NCI-H1105 (cell line): ENCODE results near the gene PLN.

Source experiments
- DNase-seq: peaks from one replicate; lab custom pipeline; 2025; lab: John Stamatoyannopoulos, UW

PLN gene

DNA sequence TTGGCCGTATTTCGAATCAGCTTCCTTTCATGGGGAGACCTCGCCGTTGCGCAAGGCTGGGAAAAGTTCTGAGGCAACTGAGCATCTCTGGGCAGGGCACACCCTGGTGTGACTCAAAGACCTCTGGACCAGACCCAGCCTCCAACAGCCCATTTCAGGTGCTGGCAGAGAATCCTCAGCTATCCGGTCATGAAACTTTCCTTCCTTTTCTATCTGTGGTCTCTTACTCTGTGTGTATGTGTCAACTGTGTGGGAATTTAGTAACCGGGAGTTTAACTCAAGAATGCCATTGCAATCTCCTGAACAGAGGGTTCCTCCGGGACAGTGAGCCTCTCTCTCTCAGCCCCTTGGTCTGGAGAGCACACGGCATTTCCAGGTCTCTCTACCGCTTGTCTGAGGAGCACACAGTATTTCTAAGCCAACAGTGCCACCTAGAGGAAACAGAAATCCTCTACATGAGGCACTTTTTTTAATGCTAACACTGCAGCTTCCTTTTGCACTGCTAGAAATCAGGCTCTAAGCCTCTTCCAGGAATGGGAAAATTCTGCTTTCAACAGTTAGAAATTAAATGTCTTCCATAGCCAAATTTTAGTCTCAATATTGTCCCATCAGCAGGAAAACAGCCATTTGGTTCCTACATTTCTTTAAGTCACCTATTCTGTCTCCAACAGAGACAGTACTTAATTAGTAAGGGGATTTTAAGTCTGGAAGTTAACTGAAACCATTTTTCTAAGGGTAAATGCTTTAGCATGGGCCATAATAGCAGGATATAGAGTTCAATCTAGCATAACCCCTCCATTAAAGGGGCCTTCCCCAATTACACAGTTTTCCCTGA is 32.7 kb downstream of the PLN start:
- DNase-seq = peak; percentile 42

DNA sequence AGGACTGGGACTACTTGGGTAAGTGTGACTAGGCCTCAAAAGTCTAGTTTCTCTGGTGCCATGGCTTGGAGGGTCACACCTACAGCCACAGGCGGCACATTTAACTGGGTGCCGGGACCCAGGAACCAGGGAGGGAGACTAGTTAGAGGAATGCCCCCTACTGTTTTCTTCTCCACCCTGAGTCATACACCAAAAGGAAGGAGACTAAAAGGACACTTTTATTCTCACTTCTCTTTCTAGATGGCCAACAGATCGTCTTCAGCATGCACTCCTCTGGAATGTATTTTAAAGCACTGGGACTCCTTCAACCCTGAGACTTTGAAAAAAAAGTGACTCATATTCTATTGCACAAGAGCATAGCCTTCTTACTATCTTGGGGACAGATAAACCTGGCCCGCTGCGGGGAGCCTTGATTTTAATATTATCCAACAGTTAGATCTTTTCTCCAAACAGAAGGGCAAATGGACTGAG is 33.4 kb downstream of the PLN start:
- no peak for DNase-seq

DNA sequence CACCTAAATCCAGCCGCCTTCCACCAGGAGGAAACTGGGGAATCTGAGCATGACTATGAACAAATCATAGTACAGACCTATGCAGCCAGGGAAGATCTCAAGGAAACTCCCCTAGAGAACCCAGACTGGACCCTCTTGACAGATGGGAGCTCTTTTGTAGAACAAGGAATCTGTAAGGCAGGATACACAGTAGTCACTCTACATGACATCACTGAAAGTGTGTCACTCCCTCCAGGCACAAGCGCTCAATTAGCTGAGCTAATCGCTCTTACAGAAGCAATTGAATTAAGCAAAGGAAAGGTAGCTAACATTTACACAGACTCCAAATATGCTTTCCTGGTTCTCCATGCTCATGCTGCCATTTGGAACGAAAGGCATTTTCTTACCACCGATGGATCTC is 36.8 kb downstream of the PLN start:
- no peak for DNase-seq

- DNase-seq = no peak
Measured at GRCh38 chr6:118586746-118587485, 38.8 kb downstream of the PLN start.

GRCh38 chr6:118588626-118589025 is 40.5 kb downstream of the PLN start:
- DNase-seq = no peak

GRCh38 chr6:118589186-118589585 is 41.1 kb downstream of the PLN start:
- no peak for DNase-seq

DNA sequence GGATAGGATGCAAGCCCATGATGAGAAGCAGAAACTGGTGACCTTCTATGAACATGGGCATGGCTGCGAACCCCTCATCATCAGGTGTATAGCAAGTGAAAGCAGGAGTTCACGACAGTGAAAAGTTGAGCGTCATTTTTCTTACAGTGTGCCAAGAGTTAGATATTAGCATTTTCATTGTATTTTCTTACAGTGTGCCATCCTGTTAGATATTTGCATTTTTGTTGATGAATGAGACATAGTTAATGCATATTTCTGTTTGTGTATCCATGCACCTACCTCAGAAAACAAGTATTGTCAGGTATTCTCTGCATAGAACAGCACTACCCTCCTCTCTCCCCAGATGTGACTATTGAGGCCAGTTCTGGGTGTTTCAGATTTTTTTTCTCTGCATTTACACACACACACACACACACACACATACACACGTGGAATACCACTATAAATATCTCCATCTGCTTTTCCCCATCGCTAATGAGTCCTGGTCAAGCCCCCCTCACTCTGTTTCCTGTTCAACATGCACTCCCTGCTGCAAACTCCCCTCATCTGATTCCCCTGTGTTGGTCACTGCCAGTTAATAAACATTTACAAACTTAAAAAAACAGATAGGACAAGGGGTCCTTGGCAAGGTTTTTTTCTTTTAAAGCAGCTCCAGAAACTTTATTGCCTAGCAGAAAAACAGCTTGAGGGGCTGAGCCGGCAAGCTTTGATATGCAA is 41.7 kb downstream of the PLN start:
- no peak for DNase-seq

DNA sequence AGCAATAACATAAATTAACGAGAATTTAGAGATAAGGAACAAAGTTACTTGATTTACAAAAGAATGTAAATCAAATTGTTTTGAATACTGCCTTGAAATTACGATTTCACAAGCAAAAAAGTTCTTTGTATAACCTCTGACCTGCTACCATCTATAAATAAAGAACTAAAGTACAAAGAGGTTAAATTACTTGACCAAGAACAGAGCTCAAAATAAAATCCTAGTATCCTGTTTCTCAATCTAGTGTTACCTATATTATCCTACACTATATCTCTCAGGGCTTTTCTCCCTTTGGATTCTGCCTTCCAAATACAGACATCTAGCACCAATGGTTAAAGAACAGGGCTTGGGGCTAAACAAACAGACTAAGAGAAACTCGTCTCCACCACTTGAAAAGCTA is 43.8 kb downstream of the PLN start:
- no peak for DNase-seq

DNA sequence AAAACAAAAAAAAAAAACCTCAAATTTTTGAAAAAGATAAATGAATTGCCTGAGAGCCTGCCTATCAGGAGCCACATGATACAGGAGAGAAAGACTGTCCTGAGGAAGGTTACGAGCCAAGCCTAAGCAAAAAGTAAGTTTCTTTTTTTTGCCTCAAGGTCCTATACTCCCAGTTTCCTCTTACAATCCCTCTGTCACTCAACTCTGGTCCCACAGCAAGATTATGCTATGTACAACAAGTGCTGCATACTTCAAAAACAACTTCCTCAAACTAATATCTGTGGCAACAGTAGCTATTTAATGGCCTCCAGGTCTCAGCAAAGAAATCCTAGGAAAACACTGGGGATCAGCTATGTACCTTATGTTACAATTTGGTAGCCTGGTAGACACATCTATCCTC is 46.8 kb downstream of the PLN start:
- no peak for DNase-seq

GRCh38 chr6:118596774-118597320 is 48.8 kb downstream of the PLN start:
- DNase-seq = no peak

DNA sequence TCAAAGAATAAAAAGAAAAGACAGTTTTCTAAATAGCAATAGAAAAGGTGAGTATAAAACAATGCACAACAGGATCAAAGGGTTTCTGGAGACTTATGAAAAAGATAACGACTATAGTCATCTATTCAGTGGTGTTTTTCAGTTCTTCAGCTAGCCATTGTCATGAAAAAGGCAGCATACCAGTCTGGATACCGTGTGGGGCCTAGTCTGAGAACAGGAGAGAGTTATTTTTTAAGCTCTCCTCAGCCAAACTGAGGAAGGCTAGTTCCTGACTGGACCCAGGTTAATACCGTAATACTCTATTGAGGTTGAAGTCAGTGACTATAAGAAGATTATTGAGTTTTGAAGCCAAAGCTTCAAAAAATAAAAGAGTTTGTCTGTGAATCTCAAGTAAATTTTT is 49.5 kb downstream of the PLN start:
- no peak for DNase-seq

- DNase-seq = no peak
Measured at GRCh38 chr6:118598324-118598723, 50.2 kb downstream of the PLN start.

GRCh38 chr6:118602300-118602699 is 54.2 kb downstream of the PLN start:
- no peak for DNase-seq

- DNase-seq = no peak
Measured at GRCh38 chr6:118603372-118603771, 55.3 kb downstream of the PLN start.

DNA sequence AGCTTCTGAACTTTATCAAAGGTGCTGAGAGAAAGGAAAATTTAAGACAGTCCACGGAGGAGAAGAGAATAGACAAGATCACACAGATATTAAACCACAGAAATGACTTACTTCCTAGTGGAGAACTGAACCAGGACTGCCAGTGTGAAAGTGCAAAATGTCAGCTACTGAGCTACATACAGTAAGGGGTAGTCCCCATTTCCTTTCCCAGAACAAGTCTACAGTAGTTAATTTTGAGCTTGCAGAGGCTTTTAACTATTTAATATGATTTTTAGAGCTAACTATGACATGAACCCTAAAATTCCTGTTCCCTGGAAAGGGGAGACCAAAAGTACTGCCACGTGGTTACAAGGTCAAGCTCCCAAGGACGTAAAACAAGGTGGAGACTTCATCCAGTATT is 58.2 kb downstream of the PLN start:
- no peak for DNase-seq

GRCh38 chr6:118606858-118607257 is 58.8 kb downstream of the PLN start:
- no peak for DNase-seq
